HEK293 (cell line): ENCODE measurements around the gene URGCP.

Source experiments
- GFI1B ChIP-seq: fragments of 450-650 bp; formaldehyde crosslinking; IDR thresholded peaks from 2 replicates; pipeline ENCODE4 v1.5.1; 2016; ENCODE audit warnings: missing biosample characterization, missing genetic modification characterization
- GLI2 ChIP-seq: fragments of 450-650 bp; formaldehyde crosslinking; IDR thresholded peaks from 2 replicates; pipeline ENCODE4; 2017; ENCODE audit warnings: missing biosample characterization, missing genetic modification characterization, low read depth, borderline replicate concordance
- GLIS1 ChIP-seq: fragments of 450-650 bp; formaldehyde crosslinking; IDR thresholded peaks from 2 replicates; pipeline ENCODE4 v1.5.1; 2016; ENCODE audit warnings: missing biosample characterization, missing genetic modification characterization
- KLF16 ChIP-seq: fragments of 450-650 bp; formaldehyde crosslinking; IDR thresholded peaks from 2 replicates; pipeline ENCODE4 v1.5.1; 2017; ENCODE audit warnings: missing biosample characterization, missing genetic modification characterization
- MEIS1 ChIP-seq: sonication (generic); formaldehyde crosslinking; IDR thresholded peaks from 2 replicates; pipeline ENCODE4 v1.8.1; 2022; ENCODE audit warnings: missing genetic modification reagents, mild to moderate bottlenecking, borderline replicate concordance
- MZF1 ChIP-seq: fragments of 450-650 bp; formaldehyde crosslinking; IDR thresholded peaks from 2 replicates; pipeline ENCODE4 v1.5.1; 2017; ENCODE audit warnings: missing biosample characterization, missing genetic modification characterization, borderline replicate concordance
- OSR2 ChIP-seq: fragments of 450-650 bp; formaldehyde crosslinking; IDR thresholded peaks from 2 replicates; pipeline ENCODE4 v1.5.1; 2016; ENCODE audit warnings: missing biosample characterization, missing genetic modification characterization
- SP2 ChIP-seq: fragments of 450-650 bp; formaldehyde crosslinking; IDR thresholded peaks from 2 replicates; pipeline ENCODE4 v1.5.1; 2016; ENCODE audit warnings: missing biosample characterization, missing genetic modification characterization
- ZBTB48 ChIP-seq: fragments of 450-650 bp; formaldehyde crosslinking; IDR thresholded peaks from 2 replicates; pipeline ENCODE4 v1.5.1; 2016; ENCODE audit warnings: missing biosample characterization, missing genetic modification characterization
- ZBTB8A ChIP-seq: fragments of 450-650 bp; formaldehyde crosslinking; IDR thresholded peaks from 2 replicates; pipeline ENCODE4 v1.5.1; 2016; ENCODE audit warnings: missing biosample characterization, missing genetic modification characterization
- ZNF114 ChIP-seq: fragments of 450-650 bp; formaldehyde crosslinking; IDR thresholded peaks from 2 replicates; pipeline ENCODE4 v1.5.0; 2017; ENCODE audit warnings: missing biosample characterization, missing genetic modification characterization
- ZNF138 ChIP-seq: fragments of 450-650 bp; formaldehyde crosslinking; IDR thresholded peaks from 2 replicates; pipeline ENCODE4 v1.5.1; 2016; ENCODE audit warnings: missing biosample characterization, missing genetic modification characterization, borderline replicate concordance
- ZNF157 ChIP-seq: fragments of 450-650 bp; formaldehyde crosslinking; IDR thresholded peaks from 2 replicates; pipeline ENCODE4 v1.5.1; 2016; ENCODE audit warnings: missing biosample characterization, missing genetic modification characterization
- ZNF24 ChIP-seq: fragments of 450-650 bp; formaldehyde crosslinking; IDR thresholded peaks from 2 replicates; pipeline ENCODE4 v1.5.1; 2016; ENCODE audit warnings: missing biosample characterization, missing genetic modification characterization
- ZNF248 ChIP-seq: fragments of 450-650 bp; formaldehyde crosslinking; IDR thresholded peaks from 2 replicates; pipeline ENCODE4 v1.5.1; 2017; ENCODE audit warnings: missing biosample characterization, missing genetic modification characterization
- ZNF341 ChIP-seq: fragments of 450-650 bp; formaldehyde crosslinking; IDR thresholded peaks from 2 replicates; pipeline ENCODE4; 2016; ENCODE audit warnings: low read depth, missing biosample characterization, missing genetic modification characterization
- ZNF366 ChIP-seq: fragments of 450-650 bp; formaldehyde crosslinking; conservative IDR thresholded peaks from 2 replicates; pipeline ENCODE4 v1.5.1; 2016; ENCODE audit warnings: missing biosample characterization, missing genetic modification characterization
- ZNF416 ChIP-seq: fragments of 450-650 bp; formaldehyde crosslinking; IDR thresholded peaks from 2 replicates; pipeline ENCODE4 v1.5.1; 2016; ENCODE audit warnings: missing biosample characterization, missing genetic modification characterization
- ZNF426 ChIP-seq: fragments of 450-650 bp; formaldehyde crosslinking; IDR thresholded peaks from 2 replicates; pipeline ENCODE4 v1.5.1; 2017; ENCODE audit warnings: missing biosample characterization, missing genetic modification characterization, mild to moderate bottlenecking, inconsistent platforms, moderate library complexity
- ZNF600 ChIP-seq: fragments of 450-650 bp; formaldehyde crosslinking; IDR thresholded peaks from 2 replicates; pipeline ENCODE4 v1.5.1; 2016; ENCODE audit warnings: missing biosample characterization, missing genetic modification characterization
- ZNF785 ChIP-seq: fragments of 450-650 bp; formaldehyde crosslinking; IDR thresholded peaks from 2 replicates; pipeline ENCODE4 v1.5.1; 2016; ENCODE audit warnings: missing biosample characterization, missing genetic modification characterization
- ZNF791 ChIP-seq: fragments of 450-650 bp; formaldehyde crosslinking; IDR thresholded peaks from 2 replicates; pipeline ENCODE4 v1.5.1; 2016; ENCODE audit warnings: missing biosample characterization, missing genetic modification characterization
- ZSCAN30 ChIP-seq: fragments of 450-650 bp; IDR thresholded peaks from 2 replicates; pipeline ENCODE4 v1.5.1; 2018; ENCODE audit warnings: missing biosample characterization, mild to moderate bottlenecking, missing genetic modification characterization, moderate library complexity
- TF ChIP-seq, protein P1 (sequence below): fragments of 450-650 bp; formaldehyde crosslinking; IDR thresholded peaks from 2 replicates; pipeline ENCODE4 v1.5.1; 2016; ENCODE audit warnings: missing biosample characterization, missing genetic modification characterization
- TF ChIP-seq, protein P2 (sequence below): fragments of 450-650 bp; formaldehyde crosslinking; IDR thresholded peaks from 2 replicates; pipeline ENCODE4 v1.5.1; 2016; ENCODE audit warnings: missing biosample characterization, missing genetic modification characterization
- TF ChIP-seq, protein P3 (sequence below): sonication (generic); formaldehyde crosslinking; IDR thresholded peaks from 2 replicates; pipeline ENCODE4 v1.8.1; 2022; ENCODE audit warnings: mild to moderate bottlenecking, moderate library complexity, missing genetic modification reagents
- TF ChIP-seq, protein P4 (sequence below): fragments of 450-650 bp; formaldehyde crosslinking; optimal IDR thresholded peaks from 2 replicates; pipeline ENCODE3; 2016; ENCODE audit warnings: missing biosample characterization, mild to moderate bottlenecking, missing genetic modification characterization
- TF ChIP-seq, protein P5 (sequence below): fragments of 450-650 bp; formaldehyde crosslinking; conservative IDR thresholded peaks from 2 replicates; pipeline ENCODE4 v1.5.1; 2016; ENCODE audit warnings: low read depth, missing biosample characterization, missing genetic modification characterization

Gene URGCP

DNA sequence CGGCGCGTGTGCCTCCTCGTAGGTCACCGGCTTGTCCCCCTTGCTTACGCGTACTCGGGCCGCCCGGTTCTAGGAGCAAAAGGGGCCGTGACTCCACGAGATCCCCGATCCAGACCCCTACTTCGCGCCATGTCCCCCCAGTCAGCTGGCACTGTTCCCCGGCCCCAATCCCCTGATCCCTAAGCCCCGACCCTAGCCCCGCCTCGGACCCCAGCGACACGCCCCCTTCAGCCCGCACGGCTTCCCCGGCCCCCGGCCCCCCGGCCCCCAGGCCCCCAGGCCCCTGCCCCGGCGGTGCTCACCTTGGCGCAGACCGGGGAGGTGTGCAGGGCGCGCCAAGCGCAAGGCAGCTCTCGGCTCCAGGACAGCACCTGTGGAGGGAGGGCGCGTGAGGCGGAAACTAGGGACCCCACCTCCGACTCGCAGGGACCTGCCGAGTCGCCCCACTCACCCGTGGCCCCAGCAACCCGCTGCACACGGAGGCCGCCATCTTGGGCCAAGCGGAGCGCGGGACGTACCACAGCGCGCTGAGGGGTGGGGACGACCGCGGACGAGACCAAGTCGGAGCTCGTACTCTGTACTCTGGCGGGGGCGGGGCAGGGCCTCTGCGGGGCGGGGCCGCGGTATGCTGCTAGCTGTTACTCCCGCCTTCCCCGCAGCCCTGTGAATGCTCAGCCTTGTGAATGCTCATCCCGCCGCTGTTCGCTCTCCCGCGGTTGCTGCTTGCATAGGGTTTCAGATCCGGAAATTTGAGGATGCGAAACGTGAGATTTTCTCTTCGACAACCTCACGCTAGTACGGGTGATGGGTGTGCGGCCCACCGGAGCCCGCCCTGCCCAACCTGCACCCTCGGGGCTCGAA, 37.2 kb downstream of the URGCP start, which contains the start of gene MRPS24 (continued):
- TF ChIP-seq, protein P1, sequence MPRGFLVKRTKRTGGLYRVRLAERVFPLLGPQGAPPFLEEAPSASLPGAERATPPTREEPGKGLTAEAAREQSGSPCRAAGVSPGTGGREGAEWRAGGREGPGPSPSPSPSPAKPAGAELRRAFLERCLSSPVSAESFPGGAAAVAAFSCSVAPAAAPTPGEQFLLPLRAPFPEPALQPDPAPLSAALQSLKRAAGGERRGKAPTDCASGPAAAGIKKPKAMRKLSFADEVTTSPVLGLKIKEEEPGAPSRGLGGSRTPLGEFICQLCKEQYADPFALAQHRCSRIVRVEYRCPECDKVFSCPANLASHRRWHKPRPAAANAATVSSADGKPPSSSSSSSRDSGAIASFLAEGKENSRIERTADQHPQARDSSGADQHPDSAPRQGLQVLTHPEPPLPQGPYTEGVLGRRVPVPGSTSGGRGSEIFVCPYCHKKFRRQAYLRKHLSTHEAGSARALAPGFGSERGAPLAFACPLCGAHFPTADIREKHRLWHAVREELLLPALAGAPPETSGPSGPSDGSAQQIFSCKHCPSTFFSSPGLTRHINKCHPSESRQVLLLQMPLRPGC, result no peak
- TF ChIP-seq ZNF426 (tag by site-specific recombination) (no peak), ZBTB8A (tag by site-specific recombination) (peak; percentile 83), ZNF600 (tag by site-specific recombination) (peak; percentile 83), ZNF248 (tag by site-specific recombination) (no peak), ZNF366 (tag by site-specific recombination) (peak; percentile 71), ZNF157 (tag by site-specific recombination) (no peak), ZNF114 (tag by site-specific recombination) (no peak), GLIS1 (peak; percentile 58; the same call in 1 of the 2 replicates), GLI2 (tag by site-specific recombination) (no peak), ZNF791 (no peak), SP2 (tag by site-specific recombination) (peak; percentile 75), ZNF138 (no peak), GFI1B (tag by site-specific recombination) (no peak), ZBTB48 (tag by site-specific recombination) (peak; percentile 97), ZNF341 (peak; percentile 95), OSR2 (tag by site-specific recombination) (no peak), MZF1 (no peak; the same call in 1 of the 2 replicates), ZNF24 (tag by site-specific recombination) (0 out of 2 replicates have a peak, but pooled peaks have one; percentile 28), KLF16 (tag by site-specific recombination) (peak; percentile 67), ZSCAN30 (tag by site-specific recombination) (0 out of 2 replicates have a peak, but pooled peaks have one; percentile 35), ZNF785 (tag by site-specific recombination) (peak; percentile 84), MEIS1 (CRISPR knock-in tag) (no peak), ZNF416 (tag by site-specific recombination) (no peak)
- TF ChIP-seq, protein P2, sequence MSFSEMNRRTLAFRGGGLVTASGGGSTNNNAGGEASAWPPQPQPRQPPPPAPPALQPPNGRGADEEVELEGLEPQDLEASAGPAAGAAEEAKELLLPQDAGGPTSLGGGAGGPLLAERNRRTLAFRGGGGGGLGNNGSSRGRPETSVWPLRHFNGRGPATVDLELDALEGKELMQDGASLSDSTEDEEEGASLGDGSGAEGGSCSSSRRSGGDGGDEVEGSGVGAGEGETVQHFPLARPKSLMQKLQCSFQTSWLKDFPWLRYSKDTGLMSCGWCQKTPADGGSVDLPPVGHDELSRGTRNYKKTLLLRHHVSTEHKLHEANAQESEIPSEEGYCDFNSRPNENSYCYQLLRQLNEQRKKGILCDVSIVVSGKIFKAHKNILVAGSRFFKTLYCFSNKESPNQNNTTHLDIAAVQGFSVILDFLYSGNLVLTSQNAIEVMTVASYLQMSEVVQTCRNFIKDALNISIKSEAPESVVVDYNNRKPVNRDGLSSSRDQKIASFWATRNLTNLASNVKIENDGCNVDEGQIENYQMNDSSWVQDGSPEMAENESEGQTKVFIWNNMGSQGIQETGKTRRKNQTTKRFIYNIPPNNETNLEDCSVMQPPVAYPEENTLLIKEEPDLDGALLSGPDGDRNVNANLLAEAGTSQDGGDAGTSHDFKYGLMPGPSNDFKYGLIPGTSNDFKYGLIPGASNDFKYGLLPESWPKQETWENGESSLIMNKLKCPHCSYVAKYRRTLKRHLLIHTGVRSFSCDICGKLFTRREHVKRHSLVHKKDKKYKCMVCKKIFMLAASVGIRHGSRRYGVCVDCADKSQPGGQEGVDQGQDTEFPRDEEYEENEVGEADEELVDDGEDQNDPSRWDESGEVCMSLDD (tag by site-specific recombination), result peak; percentile 43; the same call in 1 of the 2 replicates
- TF ChIP-seq, protein P3, sequence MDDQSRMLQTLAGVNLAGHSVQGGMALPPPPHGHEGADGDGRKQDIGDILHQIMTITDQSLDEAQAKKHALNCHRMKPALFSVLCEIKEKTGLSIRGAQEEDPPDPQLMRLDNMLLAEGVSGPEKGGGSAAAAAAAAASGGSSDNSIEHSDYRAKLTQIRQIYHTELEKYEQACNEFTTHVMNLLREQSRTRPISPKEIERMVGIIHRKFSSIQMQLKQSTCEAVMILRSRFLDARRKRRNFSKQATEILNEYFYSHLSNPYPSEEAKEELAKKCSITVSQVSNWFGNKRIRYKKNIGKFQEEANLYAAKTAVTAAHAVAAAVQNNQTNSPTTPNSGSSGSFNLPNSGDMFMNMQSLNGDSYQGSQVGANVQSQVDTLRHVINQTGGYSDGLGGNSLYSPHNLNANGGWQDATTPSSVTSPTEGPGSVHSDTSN (CRISPR knock-in tag), result 0 out of 2 replicates have a peak, but pooled peaks have one; percentile 68
- TF ChIP-seq, protein P4, sequence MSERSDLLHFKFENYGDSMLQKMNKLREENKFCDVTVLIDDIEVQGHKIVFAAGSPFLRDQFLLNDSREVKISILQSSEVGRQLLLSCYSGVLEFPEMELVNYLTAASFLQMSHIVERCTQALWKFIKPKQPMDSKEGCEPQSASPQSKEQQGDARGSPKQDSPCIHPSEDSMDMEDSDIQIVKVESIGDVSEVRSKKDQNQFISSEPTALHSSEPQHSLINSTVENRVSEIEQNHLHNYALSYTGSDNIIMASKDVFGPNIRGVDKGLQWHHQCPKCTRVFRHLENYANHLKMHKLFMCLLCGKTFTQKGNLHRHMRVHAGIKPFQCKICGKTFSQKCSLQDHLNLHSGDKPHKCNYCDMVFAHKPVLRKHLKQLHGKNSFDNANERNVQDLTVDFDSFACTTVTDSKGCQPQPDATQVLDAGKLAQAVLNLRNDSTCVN (tag by site-specific recombination), result peak; percentile 77
- TF ChIP-seq, protein P5, sequence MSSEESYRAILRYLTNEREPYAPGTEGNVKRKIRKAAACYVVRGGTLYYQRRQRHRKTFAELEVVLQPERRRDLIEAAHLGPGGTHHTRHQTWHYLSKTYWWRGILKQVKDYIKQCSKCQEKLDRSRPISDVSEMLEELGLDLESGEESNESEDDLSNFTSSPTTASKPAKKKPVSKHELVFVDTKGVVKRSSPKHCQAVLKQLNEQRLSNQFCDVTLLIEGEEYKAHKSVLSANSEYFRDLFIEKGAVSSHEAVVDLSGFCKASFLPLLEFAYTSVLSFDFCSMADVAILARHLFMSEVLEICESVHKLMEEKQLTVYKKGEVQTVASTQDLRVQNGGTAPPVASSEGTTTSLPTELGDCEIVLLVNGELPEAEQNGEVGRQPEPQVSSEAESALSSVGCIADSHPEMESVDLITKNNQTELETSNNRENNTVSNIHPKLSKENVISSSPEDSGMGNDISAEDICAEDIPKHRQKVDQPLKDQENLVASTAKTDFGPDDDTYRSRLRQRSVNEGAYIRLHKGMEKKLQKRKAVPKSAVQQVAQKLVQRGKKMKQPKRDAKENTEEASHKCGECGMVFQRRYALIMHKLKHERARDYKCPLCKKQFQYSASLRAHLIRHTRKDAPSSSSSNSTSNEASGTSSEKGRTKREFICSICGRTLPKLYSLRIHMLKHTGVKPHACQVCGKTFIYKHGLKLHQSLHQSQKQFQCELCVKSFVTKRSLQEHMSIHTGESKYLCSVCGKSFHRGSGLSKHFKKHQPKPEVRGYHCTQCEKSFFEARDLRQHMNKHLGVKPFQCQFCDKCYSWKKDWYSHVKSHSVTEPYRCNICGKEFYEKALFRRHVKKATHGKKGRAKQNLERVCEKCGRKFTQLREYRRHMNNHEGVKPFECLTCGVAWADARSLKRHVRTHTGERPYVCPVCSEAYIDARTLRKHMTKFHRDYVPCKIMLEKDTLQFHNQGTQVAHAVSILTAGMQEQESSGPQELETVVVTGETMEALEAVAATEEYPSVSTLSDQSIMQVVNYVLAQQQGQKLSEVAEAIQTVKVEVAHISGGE (tag by site-specific recombination), result 0 out of 2 replicates have a peak, but pooled peaks have one; percentile 13
